Fibroblast of lung (primary cell): ENCODE results near the gene FEM1C. TPM values are rescaled to one million over a fixed set of nuclear protein-coding genes. Genes with fewer than 3 reads are reported as not detected.
A peak's percentile ranks its signal among the peaks of the same experiment; 100 is the strongest.

Experiments used
- DNase-seq, 2 donors: peaks; one replicate each; pipeline versions ENCODE4 v3.0.0 to v3.0.0-alpha.2; 2010; ENCODE audit warnings: low read depth in 2 of 2
- H2AFZ ChIP-seq: 2 replicates; pipeline ENCODE4 v1.5.1; 2012; ENCODE audit warnings: low read length, control low read depth, inconsistent platforms
- H3K27ac ChIP-seq: 2 replicates; pipeline ENCODE4 v1.5.1; 2011; ENCODE audit warnings: low read length, control low read depth; ENCODE audit not compliant: insufficient read depth
- H3K27me3 ChIP-seq: 2 replicates; pipeline ENCODE4 v1.5.1; 2011; ENCODE audit warnings: mild to moderate bottlenecking, low read length; ENCODE audit not compliant: control insufficient read depth, insufficient read depth
- H3K36me3 ChIP-seq: 2 replicates; pipeline ENCODE4 v1.5.1; 2011; ENCODE audit warnings: low read length; ENCODE audit not compliant: control insufficient read depth, insufficient read depth
- H3K4me1 ChIP-seq: 2 replicates; pipeline ENCODE4 v1.5.1; 2011; ENCODE audit warnings: low read length; ENCODE audit not compliant: control insufficient read depth, insufficient read depth; ENCODE audit errors: extremely low read depth
- H3K4me2 ChIP-seq: 2 replicates; pipeline ENCODE4 v1.5.1; 2011; ENCODE audit warnings: low read length, control low read depth; ENCODE audit not compliant: insufficient read depth; ENCODE audit errors: extremely low read depth
- H3K4me3 ChIP-seq, 4 experiments: fragments of 200-600 bp in 1 of 4; sonication (generic) in 1 of 4; replicated peaks in 1 of 4; 2 replicates each; pipeline ENCODE4 v1.5.1; 2011 to 2016; ENCODE audit warnings: low read length in 4 of 4, low read depth in 3 of 4, mild to moderate bottlenecking in 3 of 4, control low read depth in 2 of 4, inconsistent platforms in 1 of 4, mixed read lengths in 1 of 4; ENCODE audit not compliant: insufficient read depth in 1 of 4; ENCODE audit errors: control extremely low read depth in 1 of 4
- H3K79me2 ChIP-seq: 2 replicates; pipeline ENCODE4 v1.5.1; 2012; ENCODE audit warnings: mild to moderate bottlenecking, low read length, inconsistent platforms; ENCODE audit not compliant: control insufficient read depth, insufficient read depth
- H3K9ac ChIP-seq: 2 replicates; pipeline ENCODE4 v1.5.1; 2011; ENCODE audit warnings: mild to moderate bottlenecking, low read length, control low read depth; ENCODE audit not compliant: insufficient read depth
- H3K9me3 ChIP-seq: 2 replicates; pipeline ENCODE4 v1.5.1; 2012; ENCODE audit warnings: low read depth, low read length; ENCODE audit not compliant: control insufficient read depth, insufficient read depth
- H4K20me1 ChIP-seq: 2 replicates; pipeline ENCODE4 v1.5.1; 2011; ENCODE audit warnings: low read length; ENCODE audit not compliant: control insufficient read depth, insufficient read depth; ENCODE audit errors: extremely low read depth
- CTCF ChIP-seq, 2 donors: IDR thresholded peaks in 1 of 2; conservative IDR thresholded peaks in 1 of 2; 1 replicate in 1 of 2; 2 replicates in 1 of 2; pipeline ENCODE4 v1.5.1; 2011 to 2012; ENCODE audit warnings: low read length in 2 of 2, control low read depth in 1 of 2, inconsistent platforms in 1 of 2, low read depth in 1 of 2, mild to moderate bottlenecking in 1 of 2
- EZH2 ChIP-seq: IDR thresholded peaks from 2 replicates; pipeline ENCODE4 v1.5.1; 2012; ENCODE audit warnings: low read length, control low read depth, mild to moderate bottlenecking; ENCODE audit errors: missing control alignments
- polyA plus RNA-seq, 2 donors: library from polyadenylated mRNA; depleted of rRNA in 1 of 2; stranded (reverse) in 1 of 2; unstranded in 1 of 2; fragments of >200 nt; gene quantifications; 2 replicates each; pipeline ENCODE4 v1.2.1, GENCODE V29; 2011 to 2012; ENCODE audit warnings: missing spikeins in 1 of 2
- total RNA-seq: library from RNA; depleted of rRNA; stranded (reverse); fragments of >200 nt; gene quantifications from 2 replicates; pipeline ENCODE4 v1.2.1, GENCODE V29; 2014

The FEM1C gene
- total and polyA plus RNA-seq, 2 donors (not counting 1 experiment from before 2014, with no cell fraction given) = 26.4 to 53.2 TPM

DNA sequence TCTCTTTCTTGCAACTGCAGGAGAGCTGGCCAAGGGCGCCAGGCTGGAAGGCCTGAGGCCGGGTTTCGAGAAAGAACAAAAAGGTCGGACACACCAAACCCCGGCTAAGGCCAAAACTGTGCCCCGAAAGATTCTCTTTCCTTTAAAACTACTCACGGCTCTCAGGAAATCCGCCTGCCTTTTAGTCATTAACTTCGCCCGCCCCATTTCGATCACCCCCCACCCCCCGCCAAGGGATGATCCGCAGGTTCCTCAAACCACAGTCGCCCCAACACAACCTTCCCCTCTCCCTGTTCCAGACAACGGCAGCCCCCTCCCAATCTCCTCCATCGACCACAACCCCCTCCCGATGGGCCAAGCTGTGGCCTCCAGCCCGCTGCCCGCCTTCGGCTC lies 536 bp downstream of the FEM1C start:
- peaks cover 6% of the 10 kb centered on the region for H3K36me3 ChIP-seq
- no peaks in the 10 kb centered on the region for H3K27me3 ChIP-seq
- H2AFZ ChIP-seq = no peak overlapping the region
- peak overlapping the region; percentile 93 for H3K4me2 ChIP-seq
- H4K20me1 ChIP-seq = peaks cover 2% of the 10 kb centered on the region
- no peaks in the 10 kb centered on the region for H3K4me1 ChIP-seq
- H3K9ac ChIP-seq = peak overlapping the region; percentile 96
- peaks cover 54% of the 10 kb centered on the region for H3K79me2 ChIP-seq
- TF ChIP-seq EZH2 (no peak), CTCF (conservative IDR thresholded peaks at IDR 0.05 in 1 of 2, IDR thresholded peaks at IDR 0.05 in 1 of 2; ENCODE audit: low read depth in 1 of 2, low read length in 2 of 2) (no peak)
- DNase-seq = peak in 1 of 2 donors; percentile 41
- peak overlapping the region; percentile 57 to 97 (median 90) for H3K4me3 ChIP-seq
- peak overlapping the region; percentile 98 for H3K27ac ChIP-seq
- H3K9me3 ChIP-seq = no peaks in the 10 kb centered on the region

- Histone ChIP-seq H3K27ac (peak overlapping the region; percentile 98), H4K20me1 (peaks cover 2% of the 10 kb centered on the region), H3K9me3 (no peaks in the 10 kb centered on the region), H3K27me3 (no peaks in the 10 kb centered on the region), H3K4me2 (peak overlapping the region; percentile 93), H3K79me2 (peaks cover 59% of the 10 kb centered on the region), H3K36me3 (peaks cover 6% of the 10 kb centered on the region), H3K4me3 (peak overlapping the region; percentile 57 to 97 (median 90)), H2AFZ (no peak overlapping the region), H3K4me1 (no peaks in the 10 kb centered on the region), H3K9ac (peak overlapping the region; percentile 96)
- DNase-seq = peak; percentile 52 to 64
- TF ChIP-seq EZH2 = no peak
- no peak for TF ChIP-seq CTCF (conservative IDR thresholded peaks at IDR 0.05 in 1 of 2, IDR thresholded peaks at IDR 0.05 in 1 of 2; ENCODE audit: low read depth in 1 of 2, low read length in 2 of 2)
Measured at GRCh38 chr5:115543365-115544042, 1.1 kb downstream of the FEM1C start.

- H2AFZ ChIP-seq = no peak overlapping the region
- no peak for TF ChIP-seq EZH2
- TF ChIP-seq CTCF (conservative IDR thresholded peaks at IDR 0.05 in 1 of 2, IDR thresholded peaks at IDR 0.05 in 1 of 2; ENCODE audit: low read depth in 1 of 2, low read length in 2 of 2) = no peak
- peaks cover 6% of the 10 kb centered on the region for H3K36me3 ChIP-seq
- peak overlapping the region; percentile 57 to 97 (median 90) for H3K4me3 ChIP-seq
- H3K27me3 ChIP-seq = no peaks in the 10 kb centered on the region
- peak overlapping the region; percentile 96 for H3K9ac ChIP-seq
- peak overlapping the region; percentile 98 for H3K27ac ChIP-seq
- peaks cover 66% of the 10 kb centered on the region for H3K79me2 ChIP-seq
- no peak for DNase-seq
- H4K20me1 ChIP-seq = peaks cover 2% of the 10 kb centered on the region
- no peaks in the 10 kb centered on the region for H3K4me1 ChIP-seq
- no peaks in the 10 kb centered on the region for H3K9me3 ChIP-seq
- peak overlapping the region; percentile 93 for H3K4me2 ChIP-seq
Measured at GRCh38 chr5:115542651-115543364, 1.8 kb downstream of the FEM1C start.
